HG02870 (cell line): Measurements from ENCODE around the gene AGBL5.
A peak's percentile ranks its signal among the peaks of the same experiment; 100 is the strongest.

Experiments used
- ATAC-seq: cut with Tn5 transposase; IDR thresholded peaks from one replicate; pipeline ENCODE4 v1.9.1; 2021; ENCODE audit warnings: mild to moderate bottlenecking, moderate library complexity; ENCODE audit not compliant: unreplicated experiment

The AGBL5 gene

GRCh38 chr2:27024188-27024587, 27.3 kb upstream of the AGBL5 start:
- ATAC-seq, result no peak

- ATAC-seq, result no peak
Measured at GRCh38 chr2:27024812-27025211, 26.7 kb upstream of the AGBL5 start.

- ATAC-seq, result no peak
Measured at GRCh38 chr2:27025281-27025800, 26.1 kb upstream of the AGBL5 start.

GRCh38 chr2:27025861-27026851, 25.3 kb upstream of the AGBL5 start:
- ATAC-seq, result no peak

- ATAC-seq, result no peak
Measured at GRCh38 chr2:27027211-27027651, 24.2 kb upstream of the AGBL5 start.

GRCh38 chr2:27029051-27029450, 22.4 kb upstream of the AGBL5 start:
- ATAC-seq, result no peak

- ATAC-seq, result peak; percentile 81
Measured at GRCh38 chr2:27032495-27033252, 18.8 kb upstream of the AGBL5 start, which contains the start of gene TMEM214. Gene TMEM214, plus strand, starts transcription at chr2:27032965. Its CDS starts 51 bp downstream, at chr2:27033016.

GRCh38 chr2:27033253-27033852, 18.1 kb upstream of the AGBL5 start:
- no peak for ATAC-seq

- ATAC-seq, result no peak
Measured at GRCh38 chr2:27038012-27038411, 13.5 kb upstream of the AGBL5 start.

GRCh38 chr2:27038631-27039339, 12.7 kb upstream of the AGBL5 start:
- ATAC-seq, result no peak

- ATAC-seq, result no peak
Measured at GRCh38 chr2:27039426-27039825, 12.0 kb upstream of the AGBL5 start.

- ATAC-seq, result no peak
Measured at GRCh38 chr2:27039871-27040270, 11.6 kb upstream of the AGBL5 start.

- no peak for ATAC-seq
Measured at GRCh38 chr2:27040282-27040681, 11.2 kb upstream of the AGBL5 start.

- ATAC-seq, result peak; percentile 27
Measured at GRCh38 chr2:27041752-27042151, 9.7 kb upstream of the AGBL5 start.

GRCh38 chr2:27042159-27042661, 9.3 kb upstream of the AGBL5 start:
- peak; percentile 56 for ATAC-seq

GRCh38 chr2:27042985-27043634, 8.4 kb upstream of the AGBL5 start:
- no peak for ATAC-seq

GRCh38 chr2:27049422-27050280, 1.8 kb upstream of the AGBL5 start:
- peak; percentile 19 for ATAC-seq

GRCh38 chr2:27050281-27050995, 1.0 kb upstream of the AGBL5 start:
- peak; percentile 55 for ATAC-seq
